Astrocyte of the spinal cord (primary cell): ENCODE measurements around the gene NEIL1.
"Not testable (repeated sequence)": the region's sequence is repeated elsewhere in the genome, so short reads cannot be mapped to it uniquely, and the experiment has no call there.

Experiments used
- DNase-seq: peaks from one replicate; pipeline ENCODE4 v3.0.0; 2011; ENCODE audit warnings: low read depth, low spot score
- H3K4me3 ChIP-seq: 2 replicates; pipeline ENCODE4 v1.5.1; 2011; ENCODE audit warnings: low read depth, mild to moderate bottlenecking, low read length, moderate library complexity
- CTCF ChIP-seq: IDR thresholded peaks from 2 replicates; pipeline ENCODE4 v1.5.1; 2012; ENCODE audit warnings: low read depth, mild to moderate bottlenecking, low read length, inconsistent platforms
- in situ Hi-C: cut with HindIII; loops from 2 replicates; pipeline ENCODE4 v1.10.0; 2017; ENCODE audit warnings: low sequenced_read_pairs

NEIL1 gene

GRCh38 chr15:75367913-75368688, 21.3 kb downstream of the NEIL1 start, which contains the start of gene MAN2C1:
Gene MAN2C1, minus strand, starts transcription at chr15:75368607. Its CDS starts 24 bp downstream, at chr15:75368583.
- in situ Hi-C loops = no loop called here
- peak within 1 kb of the TSS; percentile 79 for H3K4me3 ChIP-seq
- peak; percentile 91 for TF ChIP-seq CTCF
- peak; percentile 96 for DNase-seq

DNA sequence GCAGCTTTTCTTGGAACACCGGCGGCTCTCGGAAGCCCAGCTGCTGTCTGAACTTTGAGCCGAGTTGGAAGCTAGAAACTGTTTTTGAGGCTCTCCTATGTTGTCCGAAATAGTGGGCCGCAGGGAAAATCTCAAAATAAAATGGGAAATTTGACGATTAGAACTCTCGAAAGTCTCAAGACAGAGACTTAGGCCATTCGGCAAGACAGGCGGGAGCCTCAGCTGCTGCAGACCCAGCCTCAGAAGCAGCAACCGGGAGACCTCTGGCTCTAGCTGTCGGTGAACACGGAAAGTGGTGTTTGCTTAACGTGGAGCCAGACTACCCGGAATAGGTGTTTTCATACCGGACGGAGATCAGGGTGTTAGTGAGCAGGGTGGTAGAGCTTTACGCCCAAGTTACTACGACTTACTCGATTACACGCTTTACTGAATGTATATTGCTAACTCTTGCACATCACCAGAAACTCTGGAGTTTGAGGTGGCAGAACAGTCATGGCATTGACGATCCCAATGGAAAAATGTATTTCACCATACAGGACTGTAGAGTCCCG, 21.9 kb downstream of the NEIL1 start:
- peak overlapping the region; percentile 79 for H3K4me3 ChIP-seq
- in situ Hi-C loops = no loop called here
- TF ChIP-seq CTCF = no peak
- no peak for DNase-seq

DNA sequence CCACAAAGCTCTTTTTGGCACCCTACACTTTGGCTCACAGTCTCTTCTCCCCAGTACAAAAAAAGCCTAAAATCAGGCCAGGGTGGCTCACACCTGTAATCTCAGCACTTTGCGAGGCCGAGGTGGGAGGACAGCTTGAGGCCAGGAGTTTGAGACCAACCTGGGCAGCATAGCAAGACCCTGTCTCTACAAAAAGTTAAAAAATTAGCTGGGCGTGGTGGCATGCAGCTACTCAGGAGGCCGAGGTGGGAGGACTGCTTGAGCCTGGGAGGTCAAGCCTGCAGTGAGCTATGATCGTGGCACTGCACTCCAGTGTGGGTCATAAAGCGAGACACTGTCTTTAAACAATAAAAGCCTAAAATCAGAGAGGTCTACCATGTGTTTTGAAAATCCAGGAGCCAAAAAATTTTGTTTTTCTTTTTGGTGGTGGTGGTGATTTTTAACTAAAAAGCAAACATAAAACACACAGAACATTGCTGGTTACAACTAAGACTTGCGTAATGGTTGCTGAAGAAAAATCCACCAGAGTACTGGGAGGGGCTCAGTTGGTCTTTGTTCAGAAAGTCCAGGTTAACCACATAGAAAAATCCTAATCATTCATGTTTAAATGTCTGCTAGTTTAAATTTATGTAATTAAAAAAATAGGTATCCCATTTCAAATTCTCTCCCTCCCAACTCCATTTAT, 23.2 kb downstream of the NEIL1 start:
- no peak for DNase-seq
- no peak overlapping the region for H3K4me3 ChIP-seq
- in situ Hi-C loops = no loop called here
- TF ChIP-seq CTCF = no peak

DNA sequence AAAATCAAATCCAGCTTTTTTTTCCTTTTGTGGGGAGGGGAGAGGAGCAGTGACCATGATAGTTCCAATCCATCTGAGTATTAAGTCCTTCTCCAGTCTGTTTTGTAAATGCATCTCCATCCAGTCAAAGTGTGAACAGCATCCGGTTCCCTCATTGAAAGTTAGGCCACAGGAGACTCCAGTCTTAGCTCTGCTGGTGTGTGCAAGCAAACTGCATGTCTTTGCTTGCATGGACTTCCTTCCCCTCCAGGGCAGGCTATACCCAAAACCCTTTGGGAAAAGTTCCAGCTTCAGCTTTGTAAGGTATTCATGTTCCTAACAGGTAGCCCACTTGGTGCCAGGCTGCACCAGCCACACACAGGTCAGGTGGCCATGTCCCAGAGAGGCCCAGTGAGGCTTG, 24.6 kb downstream of the NEIL1 start:
- in situ Hi-C loops = no loop called here
- TF ChIP-seq CTCF = no peak
- no peak overlapping the region for H3K4me3 ChIP-seq
- DNase-seq = no peak

- H3K4me3 ChIP-seq = no peak overlapping the region
- in situ Hi-C loops = no loop called here
- DNase-seq = no peak
- no peak for TF ChIP-seq CTCF
These were observed 25.3 kb downstream of the NEIL1 start for GRCh38 chr15:75371901-75372688.

DNA sequence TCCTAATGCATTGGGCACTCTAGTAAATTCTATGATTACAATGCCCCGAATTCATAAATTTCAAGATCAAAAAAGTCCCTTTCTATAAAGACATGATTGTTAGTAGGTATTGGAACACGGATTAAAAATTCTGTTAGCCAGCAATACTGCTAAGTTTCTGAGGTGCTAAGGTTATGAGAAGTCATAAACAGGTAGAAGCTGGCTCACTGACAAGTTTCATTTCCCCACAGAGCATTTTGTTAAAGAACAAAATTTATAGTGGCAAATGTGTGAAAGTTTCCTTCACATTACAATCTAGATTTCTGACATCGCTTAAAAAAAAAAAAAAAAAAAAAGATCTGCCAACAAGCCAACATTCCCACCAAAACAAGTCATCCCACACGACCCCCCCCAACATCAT, 33.9 kb downstream of the NEIL1 start:
- in situ Hi-C loops = no loop called here
- no peak for TF ChIP-seq CTCF
- no peak overlapping the region for H3K4me3 ChIP-seq
- DNase-seq = no peak

DNA sequence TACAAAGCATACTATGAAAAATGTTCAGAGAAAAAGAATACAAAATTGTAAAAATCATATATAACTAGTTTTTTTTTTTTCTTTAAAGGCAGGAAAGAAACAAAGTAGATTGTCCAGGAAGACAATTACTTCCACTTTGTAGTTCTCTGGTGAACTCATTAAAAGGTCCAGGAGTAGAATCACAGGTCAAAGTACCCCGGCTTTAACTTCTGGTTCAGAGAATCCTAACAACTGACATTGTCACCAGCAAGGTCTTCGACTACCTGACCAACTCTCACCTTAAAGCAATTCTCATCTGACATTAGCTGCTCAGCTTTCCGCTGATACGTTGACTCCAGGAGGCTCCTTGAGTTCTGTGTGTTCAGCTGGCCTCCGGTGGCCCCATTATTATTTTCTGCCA, 37.1 kb downstream of the NEIL1 start:
- in situ Hi-C loops, H3K4me3 ChIP-seq, DNase-seq: not testable (repeated sequence)
